ENCODE data around the gene KBTBD12.
A peak's percentile ranks its signal among the peaks of the same experiment; 100 is the strongest.

The KBTBD12 gene

DNA sequence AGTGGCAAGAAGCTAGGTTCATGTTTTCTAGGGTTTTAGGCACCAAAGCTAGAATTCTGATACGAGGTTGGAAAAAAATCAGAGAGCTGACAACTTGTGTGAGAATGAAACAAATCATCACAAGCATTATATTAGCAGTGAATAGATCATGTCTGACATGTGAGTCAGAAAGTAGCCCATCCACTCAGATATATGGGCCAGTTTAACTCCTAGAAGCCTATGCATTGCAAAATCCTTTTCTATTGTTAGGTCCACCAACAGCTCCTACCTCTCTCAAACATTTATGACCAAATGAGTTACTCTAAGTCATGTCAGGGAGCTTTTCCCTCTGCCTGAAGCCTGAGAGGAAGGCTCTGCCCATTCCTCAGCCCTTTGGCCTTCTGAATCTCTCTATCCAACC, 44.0 kb downstream of the KBTBD12 start:
- TF ChIP-seq, protein P1, sequence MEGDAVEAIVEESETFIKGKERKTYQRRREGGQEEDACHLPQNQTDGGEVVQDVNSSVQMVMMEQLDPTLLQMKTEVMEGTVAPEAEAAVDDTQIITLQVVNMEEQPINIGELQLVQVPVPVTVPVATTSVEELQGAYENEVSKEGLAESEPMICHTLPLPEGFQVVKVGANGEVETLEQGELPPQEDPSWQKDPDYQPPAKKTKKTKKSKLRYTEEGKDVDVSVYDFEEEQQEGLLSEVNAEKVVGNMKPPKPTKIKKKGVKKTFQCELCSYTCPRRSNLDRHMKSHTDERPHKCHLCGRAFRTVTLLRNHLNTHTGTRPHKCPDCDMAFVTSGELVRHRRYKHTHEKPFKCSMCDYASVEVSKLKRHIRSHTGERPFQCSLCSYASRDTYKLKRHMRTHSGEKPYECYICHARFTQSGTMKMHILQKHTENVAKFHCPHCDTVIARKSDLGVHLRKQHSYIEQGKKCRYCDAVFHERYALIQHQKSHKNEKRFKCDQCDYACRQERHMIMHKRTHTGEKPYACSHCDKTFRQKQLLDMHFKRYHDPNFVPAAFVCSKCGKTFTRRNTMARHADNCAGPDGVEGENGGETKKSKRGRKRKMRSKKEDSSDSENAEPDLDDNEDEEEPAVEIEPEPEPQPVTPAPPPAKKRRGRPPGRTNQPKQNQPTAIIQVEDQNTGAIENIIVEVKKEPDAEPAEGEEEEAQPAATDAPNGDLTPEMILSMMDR (IDR thresholded peaks at IDR 0.05; ENCODE audit: low read depth, low read length, missing control alignments), result no peak
- in situ Hi-C loops (cut with HindIII; ENCODE audit: low pct_ligation_motif_present, low sequenced_read_pairs), result no loop called here
- DNase-seq, result no peak
- H3K27ac ChIP-seq, result no peak overlapping the region
- H3K4me3 ChIP-seq (ENCODE audit: low read depth, low read length), result no peak overlapping the region
- H3K36me3 ChIP-seq (replicated peaks), result no peaks in the 10 kb centered on the region
- H3K27me3 ChIP-seq (replicated peaks), result no peaks in the 10 kb centered on the region

DNA sequence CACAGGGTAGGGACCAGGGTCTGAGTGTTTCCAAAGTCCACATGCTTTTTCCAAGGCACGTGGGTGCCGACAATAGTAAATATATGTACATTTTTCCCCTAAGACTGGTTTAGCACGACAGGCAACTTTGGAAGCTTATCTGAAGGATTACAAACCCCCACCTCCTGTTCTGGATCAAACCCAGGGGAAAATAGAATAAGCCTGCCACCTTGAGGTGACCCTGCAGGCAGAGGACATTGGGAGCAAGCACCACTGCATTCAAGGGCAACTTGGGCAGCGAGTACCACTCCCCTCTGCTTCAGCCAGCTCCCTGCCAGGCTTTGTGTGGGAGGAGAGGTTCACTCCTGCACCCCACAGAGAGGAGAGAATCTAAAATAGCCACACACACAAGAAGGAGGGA, 44.8 kb downstream of the KBTBD12 start:
- peak; percentile 32 for DNase-seq
- H3K4me3 ChIP-seq (ENCODE audit: low read depth, low read length), result no peak overlapping the region
- in situ Hi-C loops (cut with HindIII; ENCODE audit: low pct_ligation_motif_present, low sequenced_read_pairs), result no loop called here
- H3K36me3 ChIP-seq (replicated peaks), result no peaks in the 10 kb centered on the region
- no peaks in the 10 kb centered on the region for H3K27me3 ChIP-seq (replicated peaks)
- no peak overlapping the region for H3K27ac ChIP-seq
- TF ChIP-seq, protein P1 (IDR thresholded peaks at IDR 0.05; ENCODE audit: low read depth, low read length, missing control alignments), result peak; percentile 76

DNA sequence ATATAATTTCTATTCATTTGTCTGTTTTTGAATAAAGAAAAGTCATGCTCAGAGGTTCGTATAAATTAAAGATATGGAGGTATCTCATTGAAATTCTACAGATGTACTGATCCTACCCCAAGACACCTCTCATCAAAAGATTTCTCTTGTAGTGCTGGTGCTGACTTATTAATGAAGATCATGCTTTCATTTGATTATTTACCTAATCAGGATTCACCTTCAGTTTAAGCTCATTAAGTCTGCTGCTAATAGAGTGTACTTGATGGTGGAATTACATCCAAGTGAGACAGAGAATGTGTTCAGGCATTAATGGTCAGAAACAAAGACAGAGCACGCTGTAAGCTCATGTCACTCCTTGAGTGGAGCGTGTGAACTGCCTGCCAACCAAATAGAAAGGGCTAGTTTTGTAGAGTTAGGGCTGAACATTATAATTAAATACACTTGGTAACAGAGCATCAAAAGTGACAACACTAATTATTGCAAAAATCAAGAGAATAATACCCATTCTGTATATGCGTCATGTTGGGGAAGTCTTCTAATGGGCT, 45.5 kb downstream of the KBTBD12 start:
- in situ Hi-C loops (cut with HindIII; ENCODE audit: low pct_ligation_motif_present, low sequenced_read_pairs), result no loop called here
- no peak for DNase-seq
- TF ChIP-seq, protein P1 (IDR thresholded peaks at IDR 0.05; ENCODE audit: low read depth, low read length, missing control alignments), result no peak

DNA sequence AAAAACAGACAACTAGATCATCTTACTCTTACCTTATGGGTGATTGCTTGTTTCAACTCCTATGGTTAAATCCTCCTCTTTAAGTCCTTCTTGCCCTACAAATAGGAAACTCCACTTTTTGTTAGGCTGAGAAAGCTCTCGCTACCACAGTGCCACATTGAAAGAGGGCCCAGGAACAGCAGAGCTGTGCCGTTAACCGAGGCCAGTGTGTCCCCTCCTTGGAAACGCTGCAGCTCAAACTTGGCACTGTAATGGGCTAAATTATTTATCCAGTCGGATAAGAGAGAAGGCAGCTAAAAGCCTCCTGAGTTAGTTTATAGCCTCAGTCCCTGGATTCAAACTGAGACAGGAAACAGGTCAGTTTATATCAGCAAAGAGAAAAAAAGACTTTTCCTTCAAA, 46.1 kb downstream of the KBTBD12 start:
- TF ChIP-seq, protein P1 (IDR thresholded peaks at IDR 0.05; ENCODE audit: low read depth, low read length, missing control alignments), result no peak
- in situ Hi-C loops (cut with HindIII; ENCODE audit: low pct_ligation_motif_present, low sequenced_read_pairs), result no loop called here
- no peak overlapping the region for H3K27ac ChIP-seq
- H3K4me3 ChIP-seq (ENCODE audit: low read depth, low read length), result no peak overlapping the region
- DNase-seq, result no peak
- H3K27me3 ChIP-seq (replicated peaks), result no peaks in the 10 kb centered on the region
- no peaks in the 10 kb centered on the region for H3K36me3 ChIP-seq (replicated peaks)

More for the DNA sequence above, 45.5 kb downstream of the KBTBD12 start:
- Histone ChIP-seq H3K27ac (no peak overlapping the region), H3K27me3 (replicated peaks) (no peaks in the 10 kb centered on the region), H3K36me3 (replicated peaks) (no peaks in the 10 kb centered on the region), H3K4me3 (ENCODE audit: low read depth, low read length) (no peak overlapping the region)

DNA sequence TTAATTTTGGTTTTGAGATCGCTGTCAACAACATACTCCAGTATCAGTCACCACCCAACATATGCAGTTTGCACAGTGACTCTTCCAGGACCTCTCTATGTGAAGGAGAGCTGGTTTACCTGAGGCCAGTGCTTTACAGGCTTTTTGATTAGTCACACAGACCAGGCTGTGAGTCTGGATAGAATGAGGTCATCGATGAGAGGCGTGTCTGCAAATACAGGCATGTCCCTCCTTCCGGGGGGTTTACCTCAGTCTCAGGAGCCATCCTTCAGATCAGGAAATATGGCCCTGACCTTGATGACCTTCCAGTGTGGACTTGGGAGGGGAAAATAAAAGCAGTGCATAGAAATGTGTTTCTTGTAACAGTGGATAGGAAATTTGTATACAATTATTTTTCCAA, 46.9 kb downstream of the KBTBD12 start:
- DNase-seq, result peak; percentile 38
- TF ChIP-seq, protein P1 (IDR thresholded peaks at IDR 0.05; ENCODE audit: low read depth, low read length, missing control alignments), result no peak
- in situ Hi-C loops (cut with HindIII; ENCODE audit: low pct_ligation_motif_present, low sequenced_read_pairs), result no loop called here
- H3K36me3 ChIP-seq (replicated peaks), result no peaks in the 10 kb centered on the region
- H3K27ac ChIP-seq, result no peak overlapping the region
- no peaks in the 10 kb centered on the region for H3K27me3 ChIP-seq (replicated peaks)
- no peak overlapping the region for H3K4me3 ChIP-seq (ENCODE audit: low read depth, low read length)

DNA sequence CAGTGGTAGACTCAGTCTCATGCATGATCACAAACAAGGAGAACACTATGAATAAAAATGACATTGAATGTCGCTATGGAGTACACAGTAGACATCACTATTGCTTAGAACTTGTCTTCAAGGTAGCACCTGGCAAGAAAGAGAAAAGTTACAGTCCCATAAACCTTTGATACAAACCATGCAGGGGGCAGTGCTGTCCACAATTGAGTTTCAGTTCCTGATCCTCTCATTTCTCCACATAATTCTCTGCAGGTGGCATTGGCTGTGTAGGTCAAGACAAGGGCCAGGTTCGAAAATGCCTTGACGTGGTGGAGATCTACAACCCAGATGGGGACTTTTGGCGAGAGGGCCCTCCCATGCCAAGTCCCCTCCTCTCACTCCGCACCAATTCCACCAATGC, 47.9 kb downstream of the KBTBD12 start:
- no peak overlapping the region for H3K27ac ChIP-seq
- H3K27me3 ChIP-seq (replicated peaks), result peaks cover 2% of the 10 kb centered on the region
- in situ Hi-C loops (cut with HindIII; ENCODE audit: low pct_ligation_motif_present, low sequenced_read_pairs), result no loop called here
- DNase-seq, result no peak
- H3K4me3 ChIP-seq (ENCODE audit: low read depth, low read length), result no peak overlapping the region
- TF ChIP-seq, protein P1 (IDR thresholded peaks at IDR 0.05; ENCODE audit: low read depth, low read length, missing control alignments), result no peak
- no peaks in the 10 kb centered on the region for H3K36me3 ChIP-seq (replicated peaks)
